GM06990 (cell line): ENCODE results near the gene PMCH.
"Not testable (repeated sequence)": the region's sequence is repeated elsewhere in the genome, so short reads cannot be mapped to it uniquely, and the experiment has no call there.

Source experiments
- DNase-seq: peaks from one replicate; pipeline ENCODE4 v3.0.0-alpha.2; 2011; ENCODE audit not compliant: insufficient read length; ENCODE audit errors: extremely low read depth
- H3K27me3 ChIP-seq: replicated peaks from 2 replicates; pipeline ENCODE4 v1.6.0; 2011; ENCODE audit warnings: low read length; ENCODE audit not compliant: control insufficient read depth, insufficient read depth
- H3K36me3 ChIP-seq: 2 replicates; pipeline ENCODE4 v1.5.1; 2011; ENCODE audit warnings: low read length; ENCODE audit not compliant: control insufficient read depth, insufficient read depth
- H3K4me3 ChIP-seq: replicated peaks from 2 replicates; pipeline ENCODE4 v1.5.1; 2011; ENCODE audit warnings: low read depth, mild to moderate bottlenecking, control low read depth, low read length
- CTCF ChIP-seq: IDR thresholded peaks from 2 replicates; pipeline ENCODE4 v1.5.1; 2011; ENCODE audit warnings: low read length, control low read depth, mild to moderate bottlenecking, inconsistent platforms; ENCODE audit not compliant: insufficient read depth, poor library complexity, severe bottlenecking

Gene PMCH

DNA sequence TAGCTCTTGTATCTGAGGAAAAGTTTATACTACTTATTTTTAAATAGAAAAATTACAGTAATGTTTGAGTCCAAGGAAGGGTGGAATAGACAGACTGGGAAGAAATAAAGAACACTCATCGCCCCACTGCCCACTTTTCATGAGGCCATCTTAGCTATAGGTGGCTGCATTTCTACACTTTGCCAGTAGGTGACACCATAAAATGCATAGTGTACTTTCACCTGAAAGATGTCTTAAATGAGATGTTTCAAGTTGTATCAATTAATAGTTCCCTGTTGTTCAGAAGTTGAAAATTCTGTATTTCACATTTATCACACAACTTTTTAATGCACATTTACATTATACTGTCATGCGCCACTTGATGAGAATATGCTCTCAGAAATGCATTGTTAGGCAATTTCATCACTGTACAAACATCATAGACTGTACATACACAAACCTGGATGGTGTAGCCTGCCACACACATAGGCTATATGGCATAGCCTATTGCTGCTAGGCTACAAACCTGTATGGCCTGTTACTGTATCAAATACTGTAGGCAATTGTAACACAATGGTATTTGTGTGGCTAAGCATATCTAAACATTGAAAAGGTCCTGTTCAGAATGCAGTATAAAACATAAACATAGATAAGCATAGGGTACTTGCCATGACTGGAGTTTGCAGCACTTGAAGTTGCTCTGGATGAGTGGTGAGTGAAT is 27.6 kb downstream of the PMCH start:
- peak; percentile 65 for TF ChIP-seq CTCF
- H3K36me3 ChIP-seq = no peaks in the 10 kb centered on the region
- H3K4me3 ChIP-seq = no peak overlapping the region
- no peak for DNase-seq
- no peaks in the 10 kb centered on the region for H3K27me3 ChIP-seq

DNA sequence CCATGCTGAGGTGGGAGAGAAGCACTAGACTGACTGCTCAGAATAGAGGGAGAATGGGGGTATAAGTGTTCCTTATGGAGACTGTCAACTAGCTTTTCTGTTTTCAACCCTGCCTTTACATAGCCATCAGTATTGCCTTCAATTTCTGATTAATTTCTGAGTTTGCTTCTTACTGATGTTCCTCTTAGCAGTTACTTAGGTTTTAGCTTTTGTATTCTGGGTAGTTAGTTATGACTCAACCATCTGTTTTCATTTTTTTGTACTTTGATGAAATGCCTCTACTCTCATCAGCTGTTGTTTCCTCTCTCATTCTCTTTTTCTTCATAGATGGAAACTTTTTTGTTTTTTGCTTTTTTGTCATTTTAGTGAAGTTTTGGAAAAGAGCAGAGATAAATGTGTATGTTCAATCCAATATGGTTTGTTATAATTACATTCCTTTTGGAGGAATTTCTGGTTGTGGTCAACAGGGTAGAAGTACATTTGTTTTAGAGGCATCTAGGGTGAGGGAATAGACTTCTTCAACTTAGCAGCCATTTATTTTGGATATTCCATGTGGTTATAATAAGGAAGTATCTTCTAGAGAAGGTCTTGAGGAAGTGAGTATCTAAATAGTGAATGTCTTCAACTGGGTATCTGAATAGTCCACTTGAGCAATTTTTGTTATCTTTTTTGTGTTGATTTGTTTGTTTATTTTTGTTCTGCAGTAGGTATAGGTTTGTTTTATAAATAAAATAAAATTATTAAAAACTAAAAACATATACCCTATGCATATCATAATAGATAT is 29.6 kb downstream of the PMCH start:
- Histone ChIP-seq H3K27me3 (no peaks in the 10 kb centered on the region), H3K4me3 (no peak overlapping the region), H3K36me3 (no peaks in the 10 kb centered on the region)
- no peak for TF ChIP-seq CTCF
- DNase-seq = peak; percentile 7

GRCh38 chr12:102163383-102163782 is 34.2 kb downstream of the PMCH start:
- no peak for TF ChIP-seq CTCF
- DNase-seq = no peak
- no peaks in the 10 kb centered on the region for H3K27me3 ChIP-seq
- no peaks in the 10 kb centered on the region for H3K36me3 ChIP-seq
- no peak overlapping the region for H3K4me3 ChIP-seq

- H3K27me3 ChIP-seq, H3K36me3 ChIP-seq: not testable (repeated sequence)
These were observed 42.4 kb downstream of the PMCH start for GRCh38 chr12:102155206-102155605.

GRCh38 chr12:102147062-102147587 is 50.5 kb downstream of the PMCH start:
- DNase-seq, H3K4me3 ChIP-seq, H3K36me3 ChIP-seq, H3K27me3 ChIP-seq: not testable (repeated sequence)

More at GRCh38 chr12:102155206-102155605, 42.4 kb downstream of the PMCH start:
- DNase-seq, H3K4me3 ChIP-seq: not testable (repeated sequence)
